ENCODE measurements around the gene MCF2L2.

MCF2L2 gene

DNA sequence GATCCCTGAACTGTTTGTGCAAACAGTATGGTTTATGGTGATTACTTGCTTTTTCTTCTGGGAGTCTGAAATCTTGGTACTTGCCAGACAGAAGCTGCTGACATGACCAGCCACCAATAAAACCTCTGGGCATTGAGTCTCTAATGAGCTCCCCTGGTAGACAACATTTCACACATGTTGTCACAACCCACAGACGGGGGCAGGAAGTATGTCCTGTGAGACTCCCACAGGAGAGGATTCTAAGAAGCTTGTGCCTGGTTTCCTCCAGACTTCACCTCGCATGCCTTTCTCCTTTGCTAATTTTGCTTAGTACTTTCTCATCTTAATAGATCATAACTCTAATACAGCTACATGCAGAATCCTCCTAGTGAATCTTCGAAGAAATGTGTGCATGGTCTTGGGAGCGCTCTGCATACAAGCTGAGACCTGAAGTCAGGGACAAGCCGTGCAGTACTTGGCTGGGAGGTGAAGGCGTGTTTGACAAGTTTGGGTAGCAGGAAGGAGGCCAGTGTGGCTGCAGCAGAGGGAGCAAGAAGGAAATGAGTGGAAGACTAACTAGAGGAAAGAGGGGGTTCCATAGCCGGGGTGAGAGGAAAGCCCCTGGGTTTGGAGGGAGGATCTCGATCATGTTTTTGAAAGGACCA, 126.4 kb downstream of the MCF2L2 start:
- DNase-seq (ENCODE audit: extremely low spot score) = no peak
- POLR2A ChIA-PET = no interaction called here
- CTCF ChIA-PET = interaction anchor here (1.0 to 2.9 kb wide), 5 partner anchors 9 to 80 kb away, joined by 3 to 9 read pairs (median 3); no protein-coding TSS in a partner anchor
- no peak for TF ChIP-seq CTCF (IDR thresholded peaks at IDR 0.05; ENCODE audit: control extremely low read depth, extremely low read depth, low read depth, missing control alignments)

DNA sequence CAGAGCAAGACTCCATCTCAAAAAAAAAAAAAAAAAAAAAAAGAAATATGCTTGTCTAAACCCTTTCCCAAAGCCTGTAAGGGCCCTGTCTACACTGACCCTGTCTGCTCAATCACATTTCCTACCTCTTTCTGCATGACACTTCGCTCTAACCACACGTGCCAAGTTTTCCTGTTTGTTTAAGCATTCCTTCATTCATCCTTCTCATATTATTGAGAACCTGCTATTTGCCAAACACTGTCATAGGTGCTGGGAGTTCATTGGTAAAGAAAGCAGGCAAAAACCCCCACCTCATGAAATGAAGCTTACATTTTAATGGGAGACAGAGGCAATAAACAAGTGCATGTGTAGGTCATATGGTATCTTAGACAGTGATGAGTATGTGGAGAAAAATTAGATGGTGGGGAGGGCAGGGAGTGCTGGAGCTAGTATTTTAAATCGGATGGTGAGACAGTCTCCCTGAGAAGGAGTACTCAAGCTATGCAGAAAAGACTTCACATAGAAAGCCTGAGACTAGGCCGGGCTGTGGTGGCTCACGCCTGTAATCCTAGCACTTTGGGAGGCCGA, 127.3 kb downstream of the MCF2L2 start:
- ChIA-PET POLR2A (no interaction called here), CTCF (interaction anchor here (1.0 to 2.9 kb wide), 5 partner anchors 10 to 30 kb away, joined by 3 to 9 read pairs (median 3); no protein-coding TSS in a partner anchor)
- DNase-seq (ENCODE audit: extremely low spot score) = no peak
- no peak for TF ChIP-seq CTCF (IDR thresholded peaks at IDR 0.05; ENCODE audit: control extremely low read depth, extremely low read depth, low read depth, missing control alignments)

DNA sequence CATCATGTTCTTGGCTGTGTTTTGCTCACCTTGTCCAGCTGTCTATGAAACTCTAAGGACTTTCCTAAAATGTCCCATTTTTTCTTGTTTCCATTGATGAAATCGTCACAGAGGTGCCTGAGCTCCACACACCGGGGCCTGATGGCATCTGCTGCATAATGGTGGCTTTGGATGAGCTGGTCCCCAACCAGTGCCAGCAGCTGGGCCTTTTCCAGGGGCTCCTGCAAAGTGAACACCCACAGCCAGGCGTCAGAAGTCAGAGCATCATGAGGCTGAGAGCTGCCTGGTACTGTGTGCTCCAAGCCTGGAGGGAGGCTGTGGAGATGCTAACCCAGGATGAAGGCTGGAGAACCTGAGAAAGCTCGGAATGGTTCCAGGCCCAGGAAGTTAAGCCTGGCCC, 128.4 kb downstream of the MCF2L2 start:
- POLR2A ChIA-PET = no interaction called here
- no peak for DNase-seq (ENCODE audit: extremely low spot score)
- CTCF ChIA-PET = interaction anchor here (1.1 to 1.6 kb wide), 3 partner anchors 14 to 82 kb away, joined by 3 to 4 read pairs (median 3); no protein-coding TSS in a partner anchor
- no peak for TF ChIP-seq CTCF (IDR thresholded peaks at IDR 0.05; ENCODE audit: control extremely low read depth, extremely low read depth, low read depth, missing control alignments)

GRCh38 chr3:183298701-183299153, 129.7 kb downstream of the MCF2L2 start:
- no peak for DNase-seq (ENCODE audit: extremely low spot score)
- CTCF ChIA-PET = interaction anchor here (1.3 to 1.6 kb wide), 2 partner anchors 13 to 83 kb away, joined by 3 to 4 read pairs; no protein-coding TSS in a partner anchor
- POLR2A ChIA-PET = no interaction called here
- no peak for TF ChIP-seq CTCF (IDR thresholded peaks at IDR 0.05; ENCODE audit: control extremely low read depth, extremely low read depth, low read depth, missing control alignments)

GRCh38 chr3:183296944-183297343, 131.5 kb downstream of the MCF2L2 start:
- no peak for TF ChIP-seq CTCF (IDR thresholded peaks at IDR 0.05; ENCODE audit: control extremely low read depth, extremely low read depth, low read depth, missing control alignments)
- no peak for DNase-seq (ENCODE audit: extremely low spot score)
- CTCF ChIA-PET = no interaction called here
- POLR2A ChIA-PET = no interaction called here

DNA sequence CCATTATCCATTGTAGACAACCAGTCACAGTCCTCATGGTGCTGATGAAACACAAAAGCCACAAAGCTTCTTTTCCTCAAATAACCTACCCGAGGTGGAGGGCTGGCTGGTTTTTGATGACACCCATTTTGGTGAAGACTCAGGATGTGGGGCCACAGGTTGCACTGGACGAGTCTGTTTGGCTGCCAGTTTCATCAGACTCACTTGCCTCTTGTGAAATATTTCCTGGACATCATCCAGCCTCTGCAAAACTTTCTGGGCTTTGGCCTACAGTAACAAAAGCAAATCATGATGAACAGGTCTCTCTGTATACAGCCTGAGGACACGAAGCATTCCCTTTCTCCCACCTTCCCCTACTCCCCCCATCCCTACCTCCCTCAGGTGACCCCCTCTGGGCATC, 133.2 kb downstream of the MCF2L2 start:
- POLR2A ChIA-PET = no interaction called here
- TF ChIP-seq CTCF (IDR thresholded peaks at IDR 0.05; ENCODE audit: control extremely low read depth, extremely low read depth, low read depth, missing control alignments) = no peak
- no peak for DNase-seq (ENCODE audit: extremely low spot score)
- CTCF ChIA-PET = no interaction called here
